ENCODE data around the gene HLA-E. TPM values are rescaled to one million over a fixed set of nuclear protein-coding genes. Genes with fewer than 3 reads are reported as not detected.

Gene HLA-E
- polyA plus RNA-seq, 1 experiment, result 293 TPM

DNA sequence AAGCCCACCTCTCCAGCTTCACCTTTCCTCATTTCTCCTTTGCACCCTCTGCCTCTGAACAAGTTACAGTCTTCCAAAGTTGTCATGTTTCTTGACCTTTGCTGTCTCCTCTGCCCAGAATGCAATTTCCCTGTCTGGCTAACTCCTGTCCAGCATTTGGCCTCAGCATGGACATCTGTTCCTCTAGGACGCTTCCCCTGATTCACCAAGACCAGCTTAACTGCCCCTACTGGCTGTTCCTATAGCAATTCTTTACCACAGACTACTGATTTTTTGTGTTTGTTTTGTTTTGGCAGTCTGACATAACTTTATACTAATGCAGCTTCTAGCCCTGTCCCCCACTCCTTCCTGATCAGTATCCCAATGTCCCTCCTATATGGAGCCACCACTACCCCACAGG lies 53.6 kb downstream of the HLA-E start:
- POLR2A ChIA-PET, result interaction anchor here (1.6 kb wide), 1 partner anchor 11 kb away, joined by 4 read pairs; no protein-coding TSS in a partner anchor
- Histone ChIP-seq H3K4me3 (ENCODE audit: low read depth, low read length) (no peak overlapping the region), H3K27me3 (ENCODE audit: control insufficient read depth, insufficient read depth, low read length) (no peaks in the 10 kb centered on the region), H3K36me3 (ENCODE audit: control insufficient read depth, insufficient read depth, low read length) (peaks cover 9% of the 10 kb centered on the region)
- CTCF ChIA-PET, result interaction anchor here (0.9 to 11.2 kb wide), 11 partner anchors 10 to 130 kb away, joined by 3 to 263 read pairs (median 15); partner anchors contain the start of genes DHX16, GNL1 and PRR3
- TF ChIP-seq, protein P1, sequence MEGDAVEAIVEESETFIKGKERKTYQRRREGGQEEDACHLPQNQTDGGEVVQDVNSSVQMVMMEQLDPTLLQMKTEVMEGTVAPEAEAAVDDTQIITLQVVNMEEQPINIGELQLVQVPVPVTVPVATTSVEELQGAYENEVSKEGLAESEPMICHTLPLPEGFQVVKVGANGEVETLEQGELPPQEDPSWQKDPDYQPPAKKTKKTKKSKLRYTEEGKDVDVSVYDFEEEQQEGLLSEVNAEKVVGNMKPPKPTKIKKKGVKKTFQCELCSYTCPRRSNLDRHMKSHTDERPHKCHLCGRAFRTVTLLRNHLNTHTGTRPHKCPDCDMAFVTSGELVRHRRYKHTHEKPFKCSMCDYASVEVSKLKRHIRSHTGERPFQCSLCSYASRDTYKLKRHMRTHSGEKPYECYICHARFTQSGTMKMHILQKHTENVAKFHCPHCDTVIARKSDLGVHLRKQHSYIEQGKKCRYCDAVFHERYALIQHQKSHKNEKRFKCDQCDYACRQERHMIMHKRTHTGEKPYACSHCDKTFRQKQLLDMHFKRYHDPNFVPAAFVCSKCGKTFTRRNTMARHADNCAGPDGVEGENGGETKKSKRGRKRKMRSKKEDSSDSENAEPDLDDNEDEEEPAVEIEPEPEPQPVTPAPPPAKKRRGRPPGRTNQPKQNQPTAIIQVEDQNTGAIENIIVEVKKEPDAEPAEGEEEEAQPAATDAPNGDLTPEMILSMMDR (IDR thresholded peaks at IDR 0.05; ENCODE audit: insufficient read depth, low read depth, low read length), result no peak
- DNase-seq (ENCODE audit: low read depth), result no peak

Other genes with a start within 250 kb of the HLA-E start
- 7.4 and 8.1 TPM in 2 replicates for gene TRIM39, start 162.6 kb upstream of the HLA-E start, polyA plus RNA-seq (2011; rRNA removed)
- 28.3 and 29.0 TPM in 2 replicates for gene RPP21, start 144.4 kb upstream of the HLA-E start, polyA plus RNA-seq (2011; rRNA removed)
- 47.4 and 47.6 TPM in 2 replicates for gene GNL1, start 67.0 kb downstream of the HLA-E start, polyA plus RNA-seq (2011; rRNA removed)
- 15.8 and 16.0 TPM in 2 replicates for gene PRR3, start 67.8 kb downstream of the HLA-E start, polyA plus RNA-seq (2011; rRNA removed)
- gene ABCF1, start 81.9 kb downstream of the HLA-E start, polyA plus RNA-seq (2011; rRNA removed), result 30.0 and 37.9 TPM in 2 replicates
- gene PPP1R10, start 127.7 kb downstream of the HLA-E start, polyA plus RNA-seq (2011; rRNA removed), result 27.0 and 32.2 TPM in 2 replicates
- 58.7 and 69.3 TPM in 2 replicates for gene MRPS18B, start 128.3 kb downstream of the HLA-E start, polyA plus RNA-seq (2011; rRNA removed)
- 5.5 and 6.8 TPM in 2 replicates for gene ATAT1, start 137.4 kb downstream of the HLA-E start, polyA plus RNA-seq (2011; rRNA removed)
- 5.4 and 6.0 TPM in 2 replicates for gene C6orf136, start 157.6 kb downstream of the HLA-E start, polyA plus RNA-seq (2011; rRNA removed)
- 25.1 and 44.5 TPM in 2 replicates for gene DHX16, start 183.5 kb downstream of the HLA-E start, polyA plus RNA-seq (2011; rRNA removed)
- gene PPP1R18, start 197.1 kb downstream of the HLA-E start, polyA plus RNA-seq (2011; rRNA removed), result 87.5 and 121 TPM in 2 replicates
- gene NRM, start 201.5 kb downstream of the HLA-E start, polyA plus RNA-seq (2011; rRNA removed), result 12.6 and 19.7 TPM in 2 replicates
- gene MDC1, start 227.8 kb downstream of the HLA-E start, polyA plus RNA-seq (2011; rRNA removed), result 5.1 and 7.5 TPM in 2 replicates
- 1,140 and 1,840 TPM in 2 replicates for gene TUBB, start 230.8 kb downstream of the HLA-E start, polyA plus RNA-seq (2011; rRNA removed)